ENCODE measurements around the gene MRPL17.

- TF ChIP-seq CTCF (IDR thresholded peaks at IDR 0.05; ENCODE audit: low read depth, low read length, missing input control) (no peak), YY1 (IDR thresholded peaks at IDR 0.05) (no peak), RXRA (IDR thresholded peaks at IDR 0.05) (no peak), RAD21 (IDR thresholded peaks at IDR 0.05) (no peak), FOXA1 (IDR thresholded peaks at IDR 0.05) (no peak), REST (IDR thresholded peaks at IDR 0.05) (no peak), TAF1 (conservative IDR thresholded peaks at IDR 0.05) (no peak)
- TF ChIP-seq, protein P1, sequence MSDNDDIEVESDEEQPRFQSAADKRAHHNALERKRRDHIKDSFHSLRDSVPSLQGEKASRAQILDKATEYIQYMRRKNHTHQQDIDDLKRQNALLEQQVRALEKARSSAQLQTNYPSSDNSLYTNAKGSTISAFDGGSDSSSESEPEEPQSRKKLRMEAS (IDR thresholded peaks at IDR 0.05) = no peak
- TF ChIP-seq, protein P2, sequence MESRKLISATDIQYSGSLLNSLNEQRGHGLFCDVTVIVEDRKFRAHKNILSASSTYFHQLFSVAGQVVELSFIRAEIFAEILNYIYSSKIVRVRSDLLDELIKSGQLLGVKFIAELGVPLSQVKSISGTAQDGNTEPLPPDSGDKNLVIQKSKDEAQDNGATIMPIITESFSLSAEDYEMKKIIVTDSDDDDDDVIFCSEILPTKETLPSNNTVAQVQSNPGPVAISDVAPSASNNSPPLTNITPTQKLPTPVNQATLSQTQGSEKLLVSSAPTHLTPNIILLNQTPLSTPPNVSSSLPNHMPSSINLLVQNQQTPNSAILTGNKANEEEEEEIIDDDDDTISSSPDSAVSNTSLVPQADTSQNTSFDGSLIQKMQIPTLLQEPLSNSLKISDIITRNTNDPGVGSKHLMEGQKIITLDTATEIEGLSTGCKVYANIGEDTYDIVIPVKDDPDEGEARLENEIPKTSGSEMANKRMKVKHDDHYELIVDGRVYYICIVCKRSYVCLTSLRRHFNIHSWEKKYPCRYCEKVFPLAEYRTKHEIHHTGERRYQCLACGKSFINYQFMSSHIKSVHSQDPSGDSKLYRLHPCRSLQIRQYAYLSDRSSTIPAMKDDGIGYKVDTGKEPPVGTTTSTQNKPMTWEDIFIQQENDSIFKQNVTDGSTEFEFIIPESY (IDR thresholded peaks at IDR 0.05) = no peak
These were observed 52.4 kb downstream of the MRPL17 start for GRCh38 chr11:6630632-6631291.

All from liver (tissue), 3 donors.